RWPE2 (cell line): Measurements from ENCODE around the gene CRYBB1.

Experiments used
- ATAC-seq: fragments of 200-7000 bp; cut with Tn5 transposase; 3 replicates; pipeline ENCODE4 v1.9.1; 2021; ENCODE audit warnings: low read depth
- DNase-seq: peaks from one replicate; pipeline ENCODE4 v3.0.0-alpha.2; 2020; ENCODE audit warnings: low spot score
- H3K27ac ChIP-seq: fragments of 450-650 bp; 2 replicates; pipeline ENCODE4 v1.5.1; 2017; ENCODE audit warnings: mild to moderate bottlenecking; ENCODE audit not compliant: poor library complexity, severe bottlenecking
- H3K27me3 ChIP-seq: fragments of 250-450 bp; sonication (Bioruptor Pico); 2 replicates; pipeline ENCODE4 v1.5.1; 2021; ENCODE audit warnings: mild to moderate bottlenecking, moderate library complexity; ENCODE audit not compliant: insufficient read depth, poor library complexity, severe bottlenecking
- H3K36me3 ChIP-seq: fragments of 250-450 bp; sonication (Bioruptor Pico); 2 replicates; pipeline ENCODE4 v1.5.1; 2020; ENCODE audit warnings: low read depth, mild to moderate bottlenecking, moderate library complexity
- H3K4me1 ChIP-seq: fragments of 250-450 bp; sonication (Bioruptor Pico); 2 replicates; pipeline ENCODE4 v1.5.1; 2021; ENCODE audit warnings: mild to moderate bottlenecking, moderate library complexity; ENCODE audit not compliant: insufficient read depth, poor library complexity, severe bottlenecking
- H3K4me3 ChIP-seq: fragments of 250-450 bp; sonication (Bioruptor Pico); 2 replicates; pipeline ENCODE4 v1.5.1; 2021; ENCODE audit warnings: mild to moderate bottlenecking, moderate library complexity; ENCODE audit not compliant: severe bottlenecking
- H3K9me3 ChIP-seq: fragments of 250-450 bp; sonication (Bioruptor Pico); 2 replicates; pipeline ENCODE4 v1.5.1; 2021; ENCODE audit warnings: mild to moderate bottlenecking, moderate library complexity; ENCODE audit not compliant: severe bottlenecking
- TF ChIP-seq, protein P1 (sequence below): fragments of 450-650 bp; IDR thresholded peaks from one replicate; pipeline ENCODE4 v1.5.1; 2017; ENCODE audit warnings: mild to moderate bottlenecking, moderate library complexity; ENCODE audit not compliant: poor library complexity, severe bottlenecking

CRYBB1 gene

DNA sequence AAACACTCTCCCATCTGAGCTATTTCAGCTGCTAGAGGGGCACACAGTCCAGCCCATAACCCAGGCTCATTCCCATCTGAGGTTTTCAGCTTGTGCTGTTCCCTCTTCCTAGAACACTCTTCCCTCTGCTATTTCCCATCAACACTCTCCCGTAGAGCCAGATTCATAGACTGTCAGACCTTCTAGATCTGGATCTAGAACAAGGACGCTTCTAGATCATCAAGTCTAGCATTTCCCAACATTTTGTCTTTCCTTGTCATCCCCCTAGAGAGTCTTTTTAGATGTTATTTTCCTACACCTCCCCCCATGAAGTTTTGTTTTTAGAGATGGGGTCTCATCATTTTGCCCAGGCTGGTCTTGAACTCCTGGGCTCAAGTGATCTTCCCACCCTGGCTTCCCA, 17.3 kb upstream of the CRYBB1 start:
- ATAC-seq: no peak
- TF ChIP-seq, protein P1, sequence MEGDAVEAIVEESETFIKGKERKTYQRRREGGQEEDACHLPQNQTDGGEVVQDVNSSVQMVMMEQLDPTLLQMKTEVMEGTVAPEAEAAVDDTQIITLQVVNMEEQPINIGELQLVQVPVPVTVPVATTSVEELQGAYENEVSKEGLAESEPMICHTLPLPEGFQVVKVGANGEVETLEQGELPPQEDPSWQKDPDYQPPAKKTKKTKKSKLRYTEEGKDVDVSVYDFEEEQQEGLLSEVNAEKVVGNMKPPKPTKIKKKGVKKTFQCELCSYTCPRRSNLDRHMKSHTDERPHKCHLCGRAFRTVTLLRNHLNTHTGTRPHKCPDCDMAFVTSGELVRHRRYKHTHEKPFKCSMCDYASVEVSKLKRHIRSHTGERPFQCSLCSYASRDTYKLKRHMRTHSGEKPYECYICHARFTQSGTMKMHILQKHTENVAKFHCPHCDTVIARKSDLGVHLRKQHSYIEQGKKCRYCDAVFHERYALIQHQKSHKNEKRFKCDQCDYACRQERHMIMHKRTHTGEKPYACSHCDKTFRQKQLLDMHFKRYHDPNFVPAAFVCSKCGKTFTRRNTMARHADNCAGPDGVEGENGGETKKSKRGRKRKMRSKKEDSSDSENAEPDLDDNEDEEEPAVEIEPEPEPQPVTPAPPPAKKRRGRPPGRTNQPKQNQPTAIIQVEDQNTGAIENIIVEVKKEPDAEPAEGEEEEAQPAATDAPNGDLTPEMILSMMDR: no peak

DNA sequence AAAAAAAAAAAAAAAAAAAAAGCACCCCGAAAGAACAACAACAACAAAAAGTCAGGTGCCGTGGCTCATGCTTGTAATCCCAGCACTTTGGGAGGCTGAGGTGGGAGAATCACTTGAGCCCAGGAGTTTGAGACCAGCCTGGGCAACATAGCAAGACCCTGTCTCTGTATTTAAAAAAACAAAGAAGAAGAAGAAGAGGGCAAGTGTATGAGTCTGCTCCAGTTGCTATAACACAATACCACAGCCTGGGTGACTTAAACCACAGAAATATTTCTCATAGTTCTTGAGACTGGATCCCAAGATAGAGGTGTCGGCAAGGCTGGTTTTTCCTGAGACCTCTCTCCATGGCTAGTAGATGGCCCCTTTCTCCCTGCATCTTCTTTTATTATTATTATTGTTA, 16.4 kb upstream of the CRYBB1 start:
- H3K4me1 ChIP-seq: no peaks in the 10 kb centered on the region
- H3K9me3 ChIP-seq: no peaks in the 10 kb centered on the region
- H3K27ac ChIP-seq: no peak overlapping the region
- no peak for DNase-seq
- ATAC-seq: no peak
- TF ChIP-seq, protein P1: no peak
- no peaks in the 10 kb centered on the region for H3K36me3 ChIP-seq
- no peak overlapping the region for H3K4me3 ChIP-seq
- no peaks in the 10 kb centered on the region for H3K27me3 ChIP-seq

More for the DNA sequence above, 17.3 kb upstream of the CRYBB1 start:
- Histone ChIP-seq H3K4me3 (no peak overlapping the region), H3K4me1 (no peaks in the 10 kb centered on the region), H3K36me3 (no peaks in the 10 kb centered on the region), H3K27me3 (no peaks in the 10 kb centered on the region), H3K27ac (no peak overlapping the region), H3K9me3 (no peaks in the 10 kb centered on the region)
- no peak for DNase-seq

DNA sequence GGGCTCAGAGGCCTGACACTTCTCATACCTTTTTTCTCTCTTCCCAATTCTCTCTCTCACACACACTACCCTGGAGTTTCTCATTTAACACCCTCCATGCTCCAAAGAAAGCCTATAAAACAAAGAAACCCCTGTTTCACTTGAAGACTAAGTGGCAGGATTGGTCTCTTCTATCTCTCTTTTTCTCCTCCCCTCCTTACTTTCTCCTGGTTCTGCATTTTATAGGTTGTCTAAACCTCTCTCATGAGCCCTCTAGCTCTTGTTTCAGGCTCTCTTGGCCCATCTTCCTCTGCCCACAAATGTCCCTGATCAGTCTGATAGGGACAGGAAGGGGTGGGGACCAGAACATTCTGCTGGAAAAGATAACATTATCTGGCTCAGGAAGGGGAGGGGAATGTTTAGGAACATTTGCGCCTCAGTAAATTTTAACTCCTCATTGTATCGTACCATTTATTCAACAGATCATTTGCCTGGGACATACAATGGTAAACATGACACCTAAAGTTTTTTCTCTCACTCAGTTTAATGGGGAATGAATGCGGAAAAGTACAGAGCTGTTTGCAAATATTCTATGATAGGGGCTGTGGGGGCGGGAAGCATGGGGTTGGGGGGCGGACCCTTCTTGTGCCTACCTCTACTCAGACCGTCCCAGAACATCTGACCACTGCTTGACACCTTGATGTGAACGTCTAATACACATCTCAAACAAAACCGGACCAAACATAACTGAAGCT, 14.8 kb upstream of the CRYBB1 start:
- ATAC-seq: no peak
- H3K9me3 ChIP-seq: no peaks in the 10 kb centered on the region
- TF ChIP-seq, protein P1: no peak

DNA sequence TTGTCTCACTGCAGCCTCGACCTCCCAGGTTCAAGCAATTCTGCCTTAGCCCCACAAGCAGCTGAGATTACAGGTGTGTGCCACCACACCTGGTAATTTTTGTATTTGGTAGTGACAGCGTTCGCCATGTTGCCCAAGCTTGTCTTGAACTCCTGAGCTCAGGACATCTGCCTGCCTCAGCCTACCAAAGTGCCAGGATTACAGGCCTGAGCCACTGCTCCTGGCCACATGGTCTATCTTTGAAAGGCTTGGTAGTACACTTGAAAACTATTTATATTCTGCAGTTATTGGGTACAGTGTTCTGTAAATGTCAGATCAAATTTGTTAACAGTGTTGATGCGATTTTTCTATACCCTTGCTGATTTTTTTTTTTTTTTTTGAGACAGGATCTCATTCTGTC, 13.5 kb upstream of the CRYBB1 start:
- H3K9me3 ChIP-seq: no peaks in the 10 kb centered on the region
- no peak overlapping the region for H3K27ac ChIP-seq
- DNase-seq (no peak), ATAC-seq (no peak)
- H3K27me3 ChIP-seq: no peaks in the 10 kb centered on the region
- no peaks in the 10 kb centered on the region for H3K36me3 ChIP-seq
- no peaks in the 10 kb centered on the region for H3K4me1 ChIP-seq
- no peak overlapping the region for H3K4me3 ChIP-seq
- TF ChIP-seq, protein P1: no peak

More for the DNA sequence above, 14.8 kb upstream of the CRYBB1 start:
- Histone ChIP-seq H3K27ac (no peak overlapping the region), H3K27me3 (no peaks in the 10 kb centered on the region), H3K36me3 (no peaks in the 10 kb centered on the region), H3K4me3 (no peak overlapping the region), H3K4me1 (no peaks in the 10 kb centered on the region)
- DNase-seq: no peak
